Fibroblast of skin of back (primary cell): ENCODE measurements around the gene ZNF214. TPM values are rescaled to one million over a fixed set of nuclear protein-coding genes. Genes with fewer than 3 reads are reported as not detected.

ENCODE experiments used
- DNase-seq: peaks from one replicate; pipeline ENCODE4 v3.0.0-alpha.2; 2013
- polyA plus RNA-seq, 2 experiments: library from polyadenylated mRNA; unstranded; fragments of 120-200 nt; gene quantifications; one replicate each; pipeline ENCODE4 v1.2.1, GENCODE V29; 2013; ENCODE audit not compliant: insufficient read length in 2 of 2

The ZNF214 gene
- polyA plus RNA-seq (2013, experiment 1 of 2; ENCODE audit: insufficient read length) = 0.71 TPM
- 0.64 TPM for polyA plus RNA-seq (2013, experiment 2 of 2; ENCODE audit: insufficient read length)

- peak; percentile 91 for DNase-seq
Observed at GRCh38 chr11:7020183-7020917, at the start of gene ZNF214, which contains the start of gene NLRP14. TSS of gene ZNF214 (minus strand) at chr11:7020346. CDS start at chr11:7002835, 17,511 bp downstream. TSS of gene NLRP14 (plus strand) at chr11:7020479. CDS start at chr11:7038587, 18,108 bp downstream.

DNA sequence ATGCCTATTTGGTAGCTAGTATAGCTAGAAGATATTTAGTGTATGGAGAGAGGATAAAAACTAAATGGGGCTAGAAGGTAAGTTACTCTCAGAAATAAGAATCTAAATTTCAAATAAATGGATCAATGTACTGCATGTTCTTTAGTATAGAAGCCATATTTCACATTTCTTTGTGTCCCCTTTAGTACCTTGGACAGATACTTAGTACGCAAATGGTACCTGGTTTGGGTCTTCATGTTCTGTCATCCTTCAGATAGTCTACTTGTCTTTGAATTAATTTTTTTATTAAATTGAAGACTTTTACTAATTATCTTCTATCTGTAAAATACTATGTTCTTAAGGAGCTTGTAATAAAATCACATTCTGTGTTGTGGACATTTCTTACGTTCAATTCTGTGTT is 42.4 kb upstream of the ZNF214 start:
- no peak for DNase-seq

DNA sequence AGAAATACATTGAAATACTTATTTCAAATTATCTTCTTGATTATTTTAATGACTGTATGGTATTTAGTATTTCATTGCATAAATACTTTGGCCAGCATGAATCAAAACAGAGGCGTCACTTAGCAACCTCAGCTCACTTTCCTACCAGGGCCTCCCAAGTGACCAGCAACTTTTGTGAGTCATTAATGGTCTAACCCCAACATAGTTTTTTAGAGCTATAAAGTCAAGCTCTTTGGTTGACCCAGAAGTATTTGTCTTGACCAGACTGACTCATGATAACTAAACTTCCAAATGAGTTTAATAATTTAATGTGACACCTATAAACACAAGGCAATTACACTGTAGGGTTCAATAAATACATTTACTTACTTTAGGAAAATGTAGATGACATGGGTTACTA is 40.7 kb upstream of the ZNF214 start:
- peak; percentile 7 for DNase-seq

- no peak for DNase-seq
Observed at GRCh38 chr11:7057641-7058040, 37.5 kb upstream of the ZNF214 start.

DNA sequence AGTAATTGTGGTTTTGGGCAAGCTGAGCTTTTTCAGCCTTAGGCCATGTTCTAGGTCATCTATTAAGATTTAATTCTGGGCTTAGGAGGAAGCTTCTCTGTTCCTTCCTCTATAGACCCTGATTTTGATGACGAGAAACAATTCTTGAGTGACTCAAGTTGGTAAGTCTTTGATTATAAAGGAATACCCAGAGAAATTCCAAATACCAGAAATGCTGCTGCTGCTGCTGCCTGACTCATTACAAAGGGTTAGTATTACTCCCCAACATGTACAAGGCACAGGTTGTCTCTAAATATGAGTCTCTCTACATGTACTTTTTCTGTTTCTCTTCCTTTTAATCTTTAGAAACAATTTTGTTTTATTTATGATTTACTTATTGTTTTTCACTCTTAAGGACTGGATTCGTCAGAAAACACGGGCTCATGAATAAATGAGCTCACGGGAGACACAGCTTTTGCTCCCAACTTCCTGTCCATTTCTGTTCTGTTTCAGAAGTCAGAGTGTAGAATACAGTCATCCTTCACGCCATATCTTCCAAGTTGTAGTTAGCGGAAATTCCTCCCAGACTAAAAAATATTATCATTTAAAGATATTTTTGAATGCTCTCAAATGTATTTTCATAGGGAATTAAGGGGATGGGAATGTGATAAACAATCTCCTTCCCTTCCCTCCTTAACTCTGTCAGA is 36.8 kb upstream of the ZNF214 start:
- no peak for DNase-seq

GRCh38 chr11:7050191-7050590 is 30.0 kb upstream of the ZNF214 start:
- no peak for DNase-seq

GRCh38 chr11:7046474-7047175 is 26.5 kb upstream of the ZNF214 start:
- peak; percentile 7 for DNase-seq

GRCh38 chr11:7034019-7034418 is 13.9 kb upstream of the ZNF214 start:
- no peak for DNase-seq

DNA sequence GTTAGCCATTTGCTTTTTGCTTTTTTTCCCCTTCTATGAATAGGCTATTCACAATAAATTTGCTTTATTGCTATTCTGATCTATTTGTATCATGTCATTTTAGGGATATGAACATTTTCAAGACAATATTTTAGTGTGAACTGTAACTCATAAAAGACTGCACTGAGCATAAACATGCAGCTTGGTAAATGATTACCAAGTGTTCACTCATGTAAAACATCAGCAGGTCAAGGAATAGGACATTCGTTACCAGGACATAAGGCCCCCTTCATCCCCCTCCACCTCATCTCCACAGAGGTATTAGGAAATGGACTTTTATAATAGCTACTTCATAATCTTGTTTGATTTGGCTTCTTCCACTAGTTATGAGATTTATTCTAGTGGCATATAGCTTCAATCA is 12.5 kb upstream of the ZNF214 start:
- no peak for DNase-seq

- DNase-seq = no peak
Observed at GRCh38 chr11:7031471-7031871, 11.3 kb upstream of the ZNF214 start.

DNA sequence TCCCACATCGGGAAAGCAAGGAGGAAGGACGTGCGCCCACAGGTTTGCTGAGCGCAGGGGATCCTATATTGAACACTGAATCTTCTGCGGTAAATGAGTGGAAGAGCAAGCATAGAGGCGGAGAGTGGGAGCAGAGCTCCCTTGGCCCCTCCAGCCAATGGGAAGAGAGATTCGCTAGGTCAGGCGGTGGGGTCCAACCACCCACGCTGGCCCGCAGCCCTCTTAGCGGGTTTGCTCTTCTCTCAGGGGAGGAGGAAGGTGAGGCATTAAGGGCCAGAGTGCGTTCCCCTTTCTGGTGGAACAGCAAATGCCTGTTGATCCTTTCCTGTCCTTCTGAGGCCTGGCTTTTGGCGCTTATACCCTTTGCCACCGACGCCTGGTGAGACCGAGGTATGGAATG is 10.7 kb upstream of the ZNF214 start:
- DNase-seq = no peak

DNA sequence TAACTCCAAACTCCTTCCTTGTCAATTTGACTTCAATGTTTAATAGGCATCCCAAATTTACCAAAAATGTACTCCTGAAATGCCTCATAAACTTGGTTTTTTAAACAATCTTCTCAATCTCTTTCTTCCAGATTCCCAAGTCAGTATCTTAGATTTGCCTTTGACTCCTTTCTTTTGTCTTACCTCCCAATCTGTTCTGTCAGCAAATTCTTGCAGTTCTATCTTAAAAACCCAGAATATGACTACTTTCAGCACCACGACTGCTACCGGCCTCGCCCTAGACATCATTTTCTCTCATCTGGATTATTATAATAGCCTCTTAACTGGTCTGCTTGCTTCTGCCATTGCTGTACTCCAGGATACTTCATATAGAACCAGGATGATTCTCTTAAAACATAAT is 8.0 kb upstream of the ZNF214 start:
- no peak for DNase-seq

DNA sequence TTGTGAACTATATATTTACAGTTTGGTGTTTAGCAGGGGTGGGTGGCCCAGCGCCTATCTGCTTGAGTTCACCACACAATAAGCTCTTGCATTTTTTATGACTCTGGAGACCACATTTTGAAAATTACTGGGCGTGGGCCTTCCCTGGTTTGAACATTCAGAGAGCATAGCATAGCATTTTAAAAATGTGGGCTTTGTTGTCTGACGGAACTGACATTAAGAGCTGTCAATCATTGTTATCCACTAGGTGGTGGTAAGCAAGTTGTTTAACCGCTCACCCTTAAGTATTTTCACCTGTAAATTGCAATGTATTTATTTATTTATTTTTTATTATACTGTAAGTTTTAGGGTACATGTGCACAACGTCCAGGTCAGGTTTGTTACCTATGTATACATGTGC is 1.2 kb upstream of the ZNF214 start:
- no peak for DNase-seq

GRCh38 chr11:7019500-7020182 is 505 bp downstream of the ZNF214 start:
- DNase-seq = peak; percentile 15

DNA sequence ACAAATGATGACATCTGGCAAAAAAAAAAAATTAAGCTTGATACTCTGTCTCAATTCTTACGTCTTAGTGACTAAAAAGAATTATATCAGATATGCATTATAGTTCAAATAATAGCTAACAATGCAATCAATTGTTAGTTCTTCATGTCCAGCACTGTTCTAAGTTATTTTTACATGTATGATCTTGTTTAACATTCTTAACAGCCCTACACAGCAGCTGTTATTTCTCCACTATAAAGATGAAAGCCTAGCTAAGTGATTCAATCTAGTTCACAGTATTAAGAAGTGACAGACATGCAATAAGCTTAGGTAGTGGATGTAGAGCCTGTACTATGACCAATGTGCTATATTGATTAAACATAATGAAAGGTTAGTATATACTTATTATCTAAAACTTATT is 4.1 kb downstream of the ZNF214 start:
- DNase-seq = no peak

DNA sequence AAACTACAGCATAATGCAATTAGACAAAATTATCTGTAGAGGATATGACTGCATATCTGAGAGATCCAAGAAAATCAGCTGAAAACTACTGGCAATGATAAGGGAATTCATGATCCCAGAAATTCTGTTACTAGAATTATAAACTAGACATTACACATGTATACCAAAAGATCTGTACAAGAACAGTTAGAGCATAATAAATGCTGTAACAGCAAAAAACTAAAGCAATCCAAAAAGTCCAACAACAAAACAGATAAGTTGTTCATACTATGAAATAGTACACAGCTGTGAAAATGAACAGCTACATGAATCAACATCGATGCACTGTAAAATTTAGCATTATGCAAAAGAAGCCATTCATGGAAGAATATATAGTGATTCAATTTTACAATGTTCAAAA is 6.0 kb downstream of the ZNF214 start:
- DNase-seq = no peak

- DNase-seq = peak; percentile 32
Observed at GRCh38 chr11:7004482-7004881, 15.7 kb downstream of the ZNF214 start.

GRCh38 chr11:6995703-6996102 is 24.4 kb downstream of the ZNF214 start:
- no peak for DNase-seq

DNA sequence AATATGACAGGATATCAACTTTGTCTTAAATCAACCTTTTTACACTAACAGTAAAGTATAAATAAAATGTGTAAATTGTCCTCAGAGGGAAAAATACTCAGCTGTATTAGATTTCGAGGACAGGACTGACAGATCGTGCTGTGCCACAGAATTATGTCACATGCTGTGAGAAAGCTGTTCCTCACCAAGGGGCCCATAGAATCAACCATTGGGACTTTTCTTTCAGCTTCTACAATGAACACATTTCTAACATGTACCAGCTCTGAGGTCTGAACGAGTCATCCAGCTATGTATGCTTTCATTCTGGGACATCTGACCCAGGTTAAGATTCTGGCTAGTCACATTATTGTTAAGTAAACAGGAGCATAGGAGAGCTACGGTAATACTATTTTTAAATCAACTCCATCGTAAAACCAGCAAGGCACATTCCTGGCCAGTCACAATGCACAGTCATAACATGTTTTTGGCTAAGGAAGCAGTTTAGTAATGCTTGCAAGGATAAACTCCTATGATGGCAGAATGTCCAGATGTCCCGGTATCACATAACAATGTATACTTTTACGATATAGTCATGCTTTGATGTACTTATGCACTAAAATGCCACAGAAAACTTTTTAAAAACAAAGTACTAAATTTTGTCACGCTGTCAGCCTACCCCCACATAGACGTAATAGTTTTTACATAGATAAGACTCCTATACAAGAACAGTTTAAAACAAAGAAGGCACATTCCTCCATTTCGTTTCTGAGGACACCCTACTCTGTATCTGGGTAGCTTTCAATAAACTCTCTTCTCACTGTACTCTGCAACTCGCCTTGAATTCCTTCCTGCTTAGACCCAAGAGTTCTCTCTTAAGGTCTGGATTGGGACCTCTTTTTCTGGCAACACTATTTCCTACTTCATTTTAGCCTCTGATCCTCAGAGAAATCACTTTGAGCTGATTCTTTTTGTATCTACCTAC is 27.4 kb downstream of the ZNF214 start:
- peak; percentile 84 for DNase-seq

GRCh38 chr11:6992026-6992425 is 28.1 kb downstream of the ZNF214 start:
- peak; percentile 17 for DNase-seq

DNA sequence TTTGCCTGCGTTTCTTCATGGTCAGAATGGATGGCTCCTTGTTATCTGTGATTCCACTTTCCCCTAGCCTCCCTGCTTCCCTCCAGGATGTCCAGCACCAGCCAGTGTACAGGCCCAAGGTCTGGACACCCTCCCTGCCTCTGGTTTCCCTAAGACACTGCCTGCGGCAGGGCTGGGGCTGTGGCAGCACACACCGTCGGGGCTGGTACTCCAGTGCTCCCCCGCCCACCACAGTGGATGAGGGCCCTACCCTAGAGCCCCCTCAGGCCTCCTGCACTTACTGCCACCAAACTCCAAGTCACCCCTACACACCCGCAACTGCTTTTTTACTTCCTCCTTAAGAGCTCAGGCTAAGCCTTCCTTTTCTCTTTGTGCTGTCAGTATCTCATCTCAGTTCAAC is 28.9 kb downstream of the ZNF214 start:
- no peak for DNase-seq

GRCh38 chr11:6988506-6988905 is 31.6 kb downstream of the ZNF214 start:
- peak; percentile 17 for DNase-seq
